HG03432 (cell line): ENCODE results near the gene HTR1D.
"Not testable (repeated sequence)": the region's sequence is repeated elsewhere in the genome, so short reads cannot be mapped to it uniquely, and the experiment has no call there.

Source experiments
- ATAC-seq: cut with Tn5 transposase; IDR thresholded peaks from one replicate; pipeline ENCODE4 v1.9.1; 2021; ENCODE audit warnings: mild to moderate bottlenecking, moderate library complexity; ENCODE audit not compliant: unreplicated experiment

Gene HTR1D, protein sequence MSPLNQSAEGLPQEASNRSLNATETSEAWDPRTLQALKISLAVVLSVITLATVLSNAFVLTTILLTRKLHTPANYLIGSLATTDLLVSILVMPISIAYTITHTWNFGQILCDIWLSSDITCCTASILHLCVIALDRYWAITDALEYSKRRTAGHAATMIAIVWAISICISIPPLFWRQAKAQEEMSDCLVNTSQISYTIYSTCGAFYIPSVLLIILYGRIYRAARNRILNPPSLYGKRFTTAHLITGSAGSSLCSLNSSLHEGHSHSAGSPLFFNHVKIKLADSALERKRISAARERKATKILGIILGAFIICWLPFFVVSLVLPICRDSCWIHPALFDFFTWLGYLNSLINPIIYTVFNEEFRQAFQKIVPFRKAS

DNA sequence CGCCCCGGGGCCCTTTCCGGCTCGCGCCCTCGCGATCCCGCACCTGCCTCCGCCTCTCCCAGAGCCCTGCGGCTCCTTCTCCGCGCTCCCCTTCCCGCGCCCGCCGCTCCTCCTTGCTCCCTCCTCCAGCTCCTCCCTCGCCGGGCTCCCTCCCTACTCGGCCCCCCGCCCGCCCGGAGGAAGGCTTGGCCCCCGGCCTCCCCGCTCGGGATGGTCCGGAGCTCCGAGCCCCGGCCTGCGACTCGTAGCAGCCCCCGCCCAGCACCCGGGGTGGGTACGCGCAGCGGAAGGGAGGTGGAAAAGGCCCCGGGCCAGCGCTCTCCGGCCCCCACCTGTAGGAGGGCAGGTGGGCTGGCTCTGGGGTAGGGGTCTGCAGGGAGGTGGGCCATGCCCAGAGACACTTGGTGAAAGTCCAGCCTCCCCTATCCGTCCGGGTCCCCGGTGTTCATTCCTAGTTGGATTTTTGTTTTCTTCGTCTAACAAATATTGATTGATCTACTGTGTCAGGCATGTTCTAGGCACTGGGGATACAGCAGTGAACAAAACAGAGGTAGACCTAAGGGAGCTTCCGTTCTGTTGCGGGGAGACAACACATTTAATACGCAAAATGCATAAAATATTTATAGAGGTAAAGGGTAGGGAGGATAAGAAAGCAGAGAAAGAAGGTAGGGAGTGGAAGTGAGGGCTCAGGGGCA, at the start of gene HTR1D:
TSS of gene HTR1D (minus strand) at position 82 of the 695 bp plus-strand sequence. CDS start 23,283 bp downstream, outside the sequence.
- no peak for ATAC-seq

DNA sequence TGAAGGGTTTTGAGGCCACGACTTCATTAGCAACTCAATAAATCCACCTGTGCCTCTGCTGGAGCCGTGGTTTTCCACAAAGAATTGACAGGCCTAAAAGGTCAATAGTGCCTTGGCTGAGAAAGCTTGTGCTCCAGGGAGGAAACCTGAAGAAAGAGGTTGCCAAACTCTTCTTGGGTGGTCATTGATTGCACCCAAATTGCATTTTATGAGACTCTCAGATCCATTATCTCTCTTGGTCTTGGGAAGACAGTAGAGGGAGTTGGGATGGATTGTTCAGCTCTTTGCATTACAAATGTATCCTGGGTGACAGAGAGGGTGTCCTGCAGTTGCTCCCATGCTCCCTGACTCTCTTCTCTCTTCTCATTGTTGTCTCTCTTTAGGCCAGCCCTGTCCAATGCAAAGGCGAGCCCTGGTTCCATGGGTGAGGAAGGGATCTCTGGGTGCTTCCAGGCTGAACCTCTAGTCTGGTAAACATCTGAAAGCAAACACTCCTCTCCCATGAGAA, 46.1 kb upstream of the HTR1D start:
- ATAC-seq = no peak

DNA sequence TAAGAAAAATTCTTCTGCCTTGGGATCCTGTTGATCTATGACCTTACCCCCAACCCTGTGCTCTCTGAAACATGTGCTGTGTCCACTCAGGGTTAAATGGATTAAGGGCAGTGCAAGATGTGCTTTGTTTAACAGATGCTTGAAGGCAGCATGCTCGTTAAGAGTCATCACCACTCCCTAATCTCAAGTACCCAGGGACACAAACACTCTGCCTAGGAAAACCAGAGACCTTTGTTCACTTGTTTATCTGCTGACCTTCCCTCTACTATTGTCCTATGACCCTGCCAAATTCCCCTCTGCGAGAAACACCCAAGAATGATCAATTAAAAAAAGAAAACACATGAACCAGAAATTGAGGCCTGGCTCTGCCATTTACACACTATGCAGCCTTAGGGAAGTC, 40.8 kb upstream of the HTR1D start:
- ATAC-seq = not testable (repeated sequence)

DNA sequence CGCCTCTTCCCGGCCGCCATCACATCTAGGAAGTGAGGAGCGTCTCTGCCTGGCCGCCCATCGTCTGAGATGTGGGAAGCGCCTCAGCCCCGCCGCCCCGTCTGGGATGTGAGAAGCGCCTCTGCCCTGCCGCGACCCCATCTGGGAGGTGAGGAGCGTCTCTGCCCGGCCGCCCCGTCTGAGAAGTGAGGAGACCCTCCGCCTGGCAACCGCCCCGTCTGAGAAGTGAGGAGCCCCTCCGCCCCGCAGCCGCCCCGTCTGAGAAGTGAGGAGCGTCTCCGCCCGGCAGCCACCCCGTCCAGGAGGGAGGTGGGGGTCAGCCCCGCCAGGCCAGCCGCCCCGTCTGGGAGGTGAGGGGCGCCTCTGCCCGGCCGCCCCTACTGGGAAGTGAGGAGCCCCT, 40.1 kb upstream of the HTR1D start:
- ATAC-seq = not testable (repeated sequence)

DNA sequence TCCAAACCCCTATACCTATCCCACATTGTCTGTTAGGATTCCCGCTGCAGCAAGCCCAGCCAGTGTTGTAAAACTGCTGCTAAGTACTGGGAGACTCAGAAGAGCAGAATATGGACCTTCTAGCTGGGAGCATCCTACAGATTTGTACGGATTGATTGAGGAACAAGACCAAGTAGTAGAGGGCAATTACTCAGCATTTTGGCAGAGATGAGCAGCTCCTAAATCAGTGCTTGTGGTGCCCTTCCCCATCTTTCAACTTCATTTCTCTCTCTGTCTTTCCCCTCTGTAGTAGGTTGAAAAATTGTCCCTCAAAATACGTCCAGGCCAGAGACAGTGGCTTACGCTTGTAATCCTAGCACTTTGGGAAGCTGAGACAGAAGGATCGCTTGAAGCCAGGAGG, 37.3 kb upstream of the HTR1D start:
- no peak for ATAC-seq

DNA sequence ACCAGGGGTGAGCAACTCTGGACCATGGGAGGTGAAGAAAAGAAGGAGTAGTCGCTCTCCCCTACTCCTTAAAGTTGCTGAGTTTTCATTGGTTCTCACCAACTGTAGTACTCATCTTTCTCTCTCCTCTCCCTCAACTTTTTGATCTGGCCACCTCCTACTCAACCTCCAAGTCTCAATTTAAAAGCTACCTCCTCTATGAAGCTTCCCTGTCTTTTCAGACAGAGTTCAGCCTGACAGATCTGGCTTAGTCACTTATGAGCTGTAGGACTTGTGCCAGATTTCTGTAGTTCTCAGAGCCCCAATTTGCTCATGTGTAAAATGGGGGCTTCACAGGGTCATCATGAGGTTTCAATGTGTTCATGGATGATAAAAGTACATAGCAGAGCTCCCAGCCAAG, 34.5 kb upstream of the HTR1D start:
- no peak for ATAC-seq

DNA sequence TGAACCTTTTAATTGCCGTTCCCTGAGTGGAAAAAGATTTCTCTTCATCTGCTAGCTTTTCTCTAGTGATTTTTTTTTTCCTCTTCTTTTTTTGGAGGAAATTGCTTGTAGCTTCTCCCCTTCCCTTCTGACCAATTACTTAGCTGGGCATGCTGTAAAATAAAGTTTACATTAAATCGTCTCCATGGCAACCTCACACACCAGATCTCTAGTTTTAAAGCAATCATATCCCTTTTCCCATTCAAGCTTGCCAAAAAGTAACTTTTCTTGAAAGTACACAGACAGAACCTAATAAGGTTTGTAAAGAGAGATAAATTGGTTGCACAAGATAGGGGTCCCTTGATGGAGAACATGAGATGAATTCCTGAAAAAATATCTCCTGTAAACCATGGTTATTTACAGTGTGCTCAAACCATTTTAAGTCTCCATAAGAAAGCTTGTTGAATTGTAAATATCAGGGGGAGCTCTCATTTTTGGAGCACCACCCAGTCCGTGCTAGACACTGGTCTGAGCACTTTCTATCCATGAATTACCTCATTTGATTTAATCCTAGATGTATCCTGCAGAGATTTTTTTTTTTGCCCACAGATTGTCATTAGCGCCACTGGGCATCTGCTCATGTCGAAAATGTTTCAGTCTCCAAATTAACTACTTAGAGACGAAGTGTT, 32.6 kb upstream of the HTR1D start:
- no peak for ATAC-seq

DNA sequence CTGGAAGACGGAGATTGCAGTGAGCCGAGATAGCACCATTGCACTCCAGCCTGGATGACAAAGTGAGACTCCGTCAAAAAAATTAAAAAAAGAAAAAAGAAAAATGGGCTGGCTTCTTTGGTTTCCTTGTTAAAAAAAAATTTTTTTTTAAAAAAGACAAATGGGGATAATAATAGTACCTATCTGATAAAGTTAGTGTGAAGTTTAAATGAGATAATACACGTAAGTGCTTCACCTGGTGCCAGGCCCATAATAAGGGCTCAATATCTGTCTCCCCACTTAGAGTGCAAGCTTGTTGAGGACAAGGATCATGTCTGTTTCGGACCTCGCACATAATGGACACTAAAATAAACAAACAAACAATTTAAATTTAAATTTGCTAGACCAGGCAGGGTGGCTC, 30.0 kb upstream of the HTR1D start:
- ATAC-seq = no peak

DNA sequence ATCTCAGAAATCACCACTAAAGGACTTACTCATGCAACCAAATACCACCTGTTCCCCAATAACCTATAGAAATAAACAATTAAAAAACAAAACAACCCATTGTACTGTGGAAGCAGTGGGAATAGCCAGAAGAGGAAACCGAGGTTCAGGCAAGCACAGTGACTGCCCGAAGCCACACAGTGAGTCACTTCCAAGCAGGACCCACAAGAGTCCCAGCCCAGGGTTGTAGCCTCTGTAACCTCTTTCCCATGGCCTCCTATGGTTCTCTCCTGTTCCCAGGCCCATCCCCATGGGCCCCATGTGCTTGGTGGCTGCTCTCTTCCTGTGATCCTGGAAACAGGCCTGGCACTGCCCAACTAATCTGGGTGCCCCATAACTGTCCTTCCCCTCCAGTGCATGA, 29.0 kb upstream of the HTR1D start:
- no peak for ATAC-seq

DNA sequence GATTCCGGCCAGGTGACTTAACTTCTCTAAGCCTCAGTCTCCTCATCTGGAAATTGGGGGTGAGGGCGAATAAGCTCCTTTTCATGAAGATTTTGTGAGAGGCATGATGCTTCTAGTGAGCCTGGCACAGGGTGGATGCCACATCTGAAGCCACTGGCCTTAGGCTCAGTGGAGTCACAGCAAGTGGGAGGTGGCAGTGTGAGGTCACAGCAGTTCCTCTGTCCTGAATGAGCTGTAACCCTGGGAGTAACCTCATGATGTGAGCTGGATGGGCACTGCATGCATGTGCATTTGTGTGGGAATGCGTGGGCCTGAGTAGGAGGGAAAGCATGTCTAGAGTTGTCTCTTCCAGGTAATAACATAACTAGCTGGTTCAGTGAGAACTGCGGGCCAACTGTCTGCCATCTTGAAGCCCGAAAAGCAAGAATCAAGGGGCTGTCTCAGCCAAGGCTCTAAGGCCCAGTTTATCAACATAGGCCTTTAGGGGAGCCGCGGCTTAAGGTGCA, 27.0 kb upstream of the HTR1D start:
- no peak for ATAC-seq

DNA sequence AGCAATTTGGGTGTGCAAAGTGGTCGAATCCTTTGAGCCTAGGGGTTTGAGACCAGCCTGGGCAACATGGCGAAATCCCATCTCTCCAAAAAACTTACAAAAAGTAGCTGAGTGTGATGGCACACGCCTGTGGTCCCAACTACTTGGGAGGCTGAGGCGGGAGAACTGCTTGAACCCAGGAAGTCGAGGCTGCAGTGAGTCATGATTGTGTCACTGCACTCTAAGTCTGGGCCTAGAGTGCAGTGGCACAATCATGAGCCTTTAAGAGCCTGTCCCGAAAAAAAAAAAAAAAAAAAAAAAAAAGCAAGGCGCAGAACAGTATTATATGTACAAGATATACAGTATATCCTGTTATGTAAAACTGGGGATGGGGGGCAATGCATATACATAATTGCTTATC, 25.1 kb upstream of the HTR1D start:
- ATAC-seq = no peak

DNA sequence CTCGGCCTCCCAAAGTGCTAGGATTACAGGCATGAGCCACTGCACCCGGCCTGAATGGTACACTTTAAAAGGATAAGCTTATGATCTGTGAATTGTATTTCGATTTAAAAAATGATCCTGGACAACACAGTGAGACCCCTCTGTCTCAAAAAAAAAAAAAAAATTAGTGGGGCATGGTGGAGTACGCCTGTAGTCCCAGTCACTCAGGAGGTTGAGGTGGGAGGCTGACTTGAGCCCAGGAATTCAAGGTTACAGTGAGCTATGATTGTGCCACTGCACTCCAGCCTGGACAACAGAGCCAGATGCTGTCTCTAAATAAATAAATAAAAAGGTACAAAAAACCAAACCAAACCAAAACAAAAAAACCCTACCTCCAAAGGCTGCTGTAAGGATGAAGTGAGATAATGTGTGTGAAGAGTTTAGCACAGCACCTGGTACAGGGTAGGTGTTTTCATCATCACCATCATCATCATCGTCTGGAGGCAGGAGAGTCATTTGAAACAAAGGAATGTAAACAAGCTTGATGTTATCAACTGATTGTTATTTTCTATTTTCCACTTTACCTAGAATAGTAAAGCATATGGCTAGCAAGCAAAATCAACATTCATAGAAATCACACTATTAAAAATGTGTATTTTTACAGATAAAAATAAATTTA, 22.5 kb upstream of the HTR1D start:
- no peak for ATAC-seq

DNA sequence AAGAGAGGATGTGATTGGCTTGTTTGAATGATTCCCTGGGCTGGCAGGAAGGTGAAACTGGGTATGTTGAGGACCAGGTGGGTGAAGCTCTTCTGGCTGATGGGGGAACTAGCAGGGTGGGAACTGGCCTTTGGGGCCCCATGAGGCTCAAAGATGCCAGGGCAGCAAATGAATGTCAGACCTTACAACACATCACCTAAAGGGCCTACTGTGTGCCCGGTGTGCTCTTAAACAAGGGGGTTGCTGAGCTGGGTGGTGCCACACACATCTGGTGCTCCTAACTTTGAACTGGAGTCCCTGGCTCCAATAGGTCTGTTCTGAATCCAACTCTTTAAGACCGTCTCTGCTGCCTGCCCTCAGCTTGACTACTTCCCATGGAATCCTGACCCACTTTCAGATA, 21.3 kb upstream of the HTR1D start:
- no peak for ATAC-seq

DNA sequence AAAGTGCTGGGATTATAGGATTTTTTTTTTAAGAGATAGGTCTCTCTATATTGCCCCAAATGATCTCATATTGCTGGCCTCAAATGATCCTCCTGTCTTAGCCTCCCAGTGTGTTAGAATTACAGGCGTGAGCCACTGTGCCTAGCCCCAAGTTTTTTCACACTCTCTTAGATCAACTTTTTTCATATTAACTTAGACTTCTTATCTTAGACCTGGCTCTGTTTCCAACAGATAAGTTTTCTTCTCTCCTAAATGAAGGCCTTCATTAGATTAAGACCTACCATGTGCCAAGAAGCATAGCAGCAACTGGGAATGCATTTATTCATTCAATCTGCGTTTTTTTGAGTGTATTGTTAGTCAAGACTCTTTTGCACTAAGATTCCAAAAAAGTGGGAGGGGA, 20.2 kb upstream of the HTR1D start:
- ATAC-seq = no peak

DNA sequence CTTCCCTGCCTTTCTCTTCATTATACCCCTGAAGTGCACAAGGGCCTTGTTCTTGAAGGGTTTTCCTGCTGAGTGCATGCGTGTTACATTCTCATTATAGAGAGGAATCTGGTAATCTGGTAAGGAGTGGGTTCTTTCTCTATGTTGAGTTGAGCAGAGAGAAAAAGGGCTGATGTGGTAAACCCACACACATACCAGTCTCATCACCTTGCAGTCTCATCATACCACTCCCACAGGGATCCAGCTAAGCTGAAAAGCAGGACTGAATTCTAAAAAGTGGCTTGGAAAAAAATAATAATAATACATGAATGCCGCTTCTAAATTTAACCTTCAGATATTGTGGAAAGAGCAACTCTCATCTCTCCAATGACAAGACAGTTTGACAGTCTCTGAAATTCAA, 10.5 kb upstream of the HTR1D start:
- ATAC-seq = no peak

DNA sequence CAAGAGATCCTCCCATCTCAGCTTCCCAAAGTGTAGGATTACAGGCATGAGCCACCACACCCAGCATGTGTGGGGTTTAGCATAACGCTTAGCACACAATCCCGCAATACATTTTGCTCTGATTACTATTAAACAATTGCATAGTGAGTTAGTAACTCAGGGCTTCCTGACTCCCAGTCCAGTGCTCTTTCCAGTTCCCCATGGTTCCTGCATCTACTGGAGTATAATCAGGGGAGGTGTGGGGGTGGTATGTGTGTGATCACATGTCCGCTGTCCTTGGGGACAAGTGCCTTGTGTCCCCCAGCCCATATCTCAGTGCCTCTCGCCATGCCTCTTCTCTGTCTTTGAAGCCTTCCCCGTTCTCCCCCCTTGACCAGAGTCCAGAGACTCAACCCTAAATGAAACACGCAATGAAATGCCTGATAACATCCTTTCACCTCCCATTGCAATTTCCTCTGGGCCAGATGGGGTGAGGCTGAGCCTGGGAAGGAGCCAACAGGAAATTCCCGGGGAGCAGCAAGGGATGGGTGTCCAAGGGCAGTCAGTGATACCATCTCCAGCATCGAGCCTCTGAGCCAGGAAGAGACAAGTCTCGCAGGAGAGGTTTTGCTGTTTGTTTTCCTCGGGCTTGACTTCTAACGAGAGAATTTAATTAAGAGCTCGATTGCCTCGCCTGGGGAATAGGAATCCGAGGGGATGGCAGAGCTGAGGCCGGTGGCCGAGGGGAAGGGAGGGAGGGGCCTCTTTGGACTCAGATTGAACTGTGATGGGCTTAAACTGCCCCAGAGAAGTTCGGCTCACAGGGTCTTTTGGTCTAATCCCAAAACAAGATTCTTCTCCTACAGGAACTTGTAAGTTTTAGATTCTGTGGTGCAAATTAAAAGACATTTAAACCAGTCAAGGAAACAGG, 7.7 kb upstream of the HTR1D start:
- ATAC-seq = no peak

DNA sequence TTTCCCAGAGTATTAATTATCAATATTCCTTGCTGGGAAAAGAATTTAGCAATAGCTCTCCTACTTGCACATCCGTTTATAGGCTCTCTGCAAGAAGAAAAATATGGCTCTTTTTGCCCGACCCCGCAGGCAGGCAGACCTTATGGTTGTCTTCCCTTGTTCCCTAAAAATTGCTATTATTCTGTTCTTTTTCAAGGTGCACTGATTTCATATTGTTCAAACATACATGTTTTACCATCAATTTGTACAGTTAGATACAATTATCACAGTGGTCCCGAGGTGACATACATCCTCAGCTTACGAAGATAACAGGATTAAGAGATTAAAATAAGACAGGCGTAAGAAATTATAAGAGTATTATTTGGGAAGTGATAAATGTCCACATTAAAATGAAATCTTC, 6.7 kb upstream of the HTR1D start:
- ATAC-seq = not testable (repeated sequence)

DNA sequence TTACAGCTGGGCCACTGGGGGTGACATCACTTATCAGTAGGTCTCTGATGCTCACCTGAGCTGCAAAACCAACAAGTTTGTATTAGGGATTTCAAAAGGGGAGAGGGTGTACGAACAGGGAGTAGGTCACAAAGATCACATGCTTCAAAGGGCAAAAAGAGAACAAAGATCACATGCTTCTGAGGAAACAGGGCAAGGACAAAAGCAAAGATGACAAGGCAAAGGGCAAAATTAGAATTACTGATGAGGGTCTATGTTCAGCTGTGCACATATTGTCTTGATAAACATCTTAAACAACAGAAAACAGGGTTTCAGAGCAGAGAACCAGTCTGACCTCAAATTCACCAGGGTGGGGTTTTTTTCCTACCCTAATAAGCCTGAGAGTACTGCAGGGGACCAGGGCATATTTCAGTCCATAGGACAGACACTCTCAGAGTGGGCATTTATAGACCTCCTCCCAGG, 6.2 kb upstream of the HTR1D start:
- not testable (repeated sequence) for ATAC-seq

DNA sequence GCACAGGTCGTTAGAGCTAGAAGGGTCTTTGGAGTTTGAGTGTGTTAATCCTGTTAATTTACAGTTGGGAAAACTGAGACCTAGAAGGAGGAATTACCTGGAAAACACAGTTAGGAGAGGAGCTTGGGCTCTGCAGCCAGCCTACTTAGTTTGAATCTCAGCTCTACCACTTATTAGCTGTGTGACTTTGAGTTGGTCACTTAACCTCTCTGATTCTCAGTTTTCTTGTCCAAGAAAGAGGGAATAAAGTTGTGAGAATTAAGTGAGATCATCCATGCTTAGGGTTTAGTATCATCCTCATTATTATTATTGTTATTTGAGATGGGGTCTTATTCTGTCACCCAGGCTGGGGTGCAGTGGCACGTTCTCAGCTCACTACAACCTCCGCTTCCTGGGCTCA, 5.4 kb upstream of the HTR1D start:
- no peak for ATAC-seq

DNA sequence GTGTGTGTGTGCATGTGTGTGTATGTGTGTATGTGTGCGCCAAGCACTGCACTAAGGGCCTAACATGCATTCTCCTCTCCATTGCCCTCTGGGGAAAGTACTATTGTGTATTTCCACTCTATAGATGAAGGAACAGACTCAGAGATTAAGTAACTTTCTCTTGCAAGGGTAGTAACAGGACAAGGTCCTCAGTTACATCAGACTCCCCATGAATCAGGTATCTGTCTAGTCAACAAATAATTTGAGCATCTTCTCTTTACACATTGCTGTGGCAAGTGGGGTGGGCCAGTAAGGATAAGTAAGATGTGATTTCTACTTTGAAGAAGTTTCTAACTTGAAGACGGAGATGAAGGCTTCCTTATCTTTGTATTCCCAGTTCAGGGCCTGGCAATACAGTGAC, 5.0 kb upstream of the HTR1D start:
- no peak for ATAC-seq
